Measurements from ENCODE around the gene ARAP2.

DNA sequence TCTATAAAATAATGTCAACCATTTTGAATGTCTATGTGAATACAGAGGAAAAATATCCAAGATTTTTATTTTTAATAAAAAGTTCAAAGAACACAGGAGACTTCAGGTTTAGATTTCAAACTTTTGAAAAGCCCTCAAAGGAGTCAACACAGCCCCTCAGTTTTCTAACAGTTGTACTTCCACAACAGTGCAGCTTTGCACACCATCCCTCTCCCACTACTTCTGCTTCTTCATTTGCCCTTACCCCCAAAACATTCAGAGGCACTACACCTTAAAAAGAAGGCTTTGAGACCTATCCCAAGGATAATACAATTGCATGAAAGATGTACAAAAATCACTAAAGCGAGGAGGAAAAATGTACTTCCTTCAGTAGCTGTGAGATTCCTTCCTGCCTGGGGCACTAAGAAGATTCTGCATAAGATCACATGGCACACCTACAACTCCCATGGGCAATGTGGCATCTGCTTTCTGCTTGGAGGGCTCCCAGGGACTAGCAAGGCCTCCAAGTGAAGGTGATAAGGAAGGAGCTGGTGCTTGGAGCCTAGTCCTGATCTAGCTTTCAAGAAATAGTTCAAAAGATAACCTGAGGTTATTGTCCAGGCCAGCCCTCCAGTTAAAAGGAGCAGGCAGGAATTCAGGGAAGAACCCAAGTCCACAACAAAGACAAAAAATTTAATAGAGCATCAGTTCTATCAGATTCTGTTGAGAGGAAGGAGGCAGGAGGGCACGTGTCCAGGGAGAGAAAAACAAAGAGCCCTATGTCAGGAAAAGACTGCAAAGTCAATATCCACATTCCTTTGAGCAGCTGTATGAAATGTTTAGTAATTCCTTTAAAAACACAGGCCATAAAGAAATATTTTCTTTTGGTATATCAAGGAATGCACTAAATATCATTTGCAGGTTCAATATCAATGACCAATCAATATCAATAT is 19.1 kb downstream of the ARAP2 start:
- TF ChIP-seq POLR2AphosphoS5 (IDR thresholded peaks at IDR 0.05; ENCODE audit: low read depth, low read length) (no peak), TAF1 (IDR thresholded peaks at IDR 0.05; ENCODE audit: borderline replicate concordance, low read depth, low read length) (no peak), POLR2A (IDR thresholded peaks at IDR 0.05; ENCODE audit: low read depth, low read length) (no peak)
